Stomach smooth muscle (tissue), 2 donors: ENCODE measurements around the gene DSTN.

Experiments
- H3K27ac ChIP-seq: one replicate; pipeline ENCODE4 v1.7.0; 2013; ENCODE audit warnings: mild to moderate bottlenecking, low read length, inconsistent platforms
- H3K27me3 ChIP-seq, 2 donors: one replicate each; pipeline ENCODE4 v1.7.0; 2013; ENCODE audit warnings: low read length in 2 of 2; ENCODE audit not compliant: insufficient read depth in 2 of 2, control insufficient read depth in 1 of 2
- H3K36me3 ChIP-seq, 2 donors: one replicate each; pipeline ENCODE4 v1.7.0; 2013; ENCODE audit warnings: low read length in 2 of 2; ENCODE audit not compliant: control insufficient read depth in 2 of 2, insufficient read depth in 2 of 2
- H3K4me1 ChIP-seq: one replicate; pipeline ENCODE4 v1.7.0; 2013; ENCODE audit warnings: low read length; ENCODE audit not compliant: control insufficient read depth, insufficient read depth
- H3K4me3 ChIP-seq, 2 donors: one replicate each; pipeline ENCODE4 v1.7.0; 2013; ENCODE audit warnings: low read length in 2 of 2
- H3K9ac ChIP-seq, 2 donors: one replicate each; pipeline ENCODE4 v1.7.0; 2013; ENCODE audit warnings: low read length in 2 of 2, mild to moderate bottlenecking in 1 of 2
- H3K9me3 ChIP-seq, 2 donors: one replicate each; pipeline ENCODE4 v1.7.0; 2013; ENCODE audit warnings: low read length in 2 of 2; ENCODE audit not compliant: control insufficient read depth in 2 of 2
- donor health status: healthy.
- donor health status: Pancreatic carcinoma.

The DSTN gene

GRCh38 chr20:17579369-17580039 is 9.6 kb downstream of the DSTN start:
- peak overlapping the region; percentile 44 to 50 for H3K4me3 ChIP-seq
- peak overlapping the region; percentile 37 for H3K27ac ChIP-seq
- peaks cover 26% of the 10 kb centered on the region for H3K4me1 ChIP-seq
- no peaks in the 10 kb centered on the region for H3K36me3 ChIP-seq
- H3K27me3 ChIP-seq = no peaks in the 10 kb centered on the region
- H3K9ac ChIP-seq = no peak overlapping the region
- no peaks in the 10 kb centered on the region for H3K9me3 ChIP-seq

- Histone ChIP-seq H3K4me1 (peaks cover 26% of the 10 kb centered on the region), H3K9me3 (no peaks in the 10 kb centered on the region), H3K27me3 (no peaks in the 10 kb centered on the region), H3K27ac (peak overlapping the region; percentile 60), H3K9ac (no peak overlapping the region), H3K36me3 (no peaks in the 10 kb centered on the region), H3K4me3 (peak overlapping the region; percentile 6 to 57)
Measured at GRCh38 chr20:17580895-17581294, 11.0 kb downstream of the DSTN start.

- Histone ChIP-seq H3K36me3 (no peaks in the 10 kb centered on the region), H3K9ac (no peak overlapping the region), H3K27me3 (no peaks in the 10 kb centered on the region), H3K27ac (no peak overlapping the region), H3K4me1 (peaks cover 33% of the 10 kb centered on the region), H3K9me3 (no peaks in the 10 kb centered on the region), H3K4me3 (no peak overlapping the region)
Measured at GRCh38 chr20:17583126-17583525, 13.3 kb downstream of the DSTN start.

DNA sequence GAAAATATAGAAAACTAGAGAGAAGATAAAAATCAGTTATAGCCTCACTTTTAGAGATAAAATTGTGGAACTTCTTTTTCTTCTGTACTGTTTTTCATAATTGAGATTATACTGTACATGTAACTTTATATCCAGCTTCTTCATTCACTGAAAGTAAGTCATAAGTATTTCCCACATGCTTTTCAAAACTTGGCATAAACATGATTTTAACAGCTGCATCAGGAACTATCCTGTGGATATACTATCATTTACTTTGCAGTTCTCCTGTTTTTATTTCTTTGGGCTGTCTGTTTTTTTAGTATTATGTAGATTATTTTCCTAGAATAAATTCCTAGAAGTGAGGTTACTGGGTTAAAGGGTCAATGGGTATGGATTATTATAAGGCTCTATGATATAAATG is 14.8 kb downstream of the DSTN start:
- Histone ChIP-seq H3K27me3 (no peaks in the 10 kb centered on the region), H3K9me3 (no peaks in the 10 kb centered on the region), H3K36me3 (peaks cover 0 to 2% of the 10 kb centered on the region in 2 donors), H3K9ac (no peak overlapping the region), H3K4me1 (peaks cover 27% of the 10 kb centered on the region), H3K4me3 (peak overlapping the region in 1 of 2 donors; percentile 17), H3K27ac (no peak overlapping the region)

- Histone ChIP-seq H3K27ac (no peak overlapping the region), H3K9me3 (no peaks in the 10 kb centered on the region), H3K4me3 (peak overlapping the region; percentile 24 to 35), H3K27me3 (no peaks in the 10 kb centered on the region), H3K9ac (no peak overlapping the region), H3K36me3 (peaks cover 0 to 2% of the 10 kb centered on the region in 2 donors), H3K4me1 (peaks cover 18% of the 10 kb centered on the region)
Measured at GRCh38 chr20:17586250-17586649, 16.4 kb downstream of the DSTN start.

GRCh38 chr20:17587148-17587547 is 17.3 kb downstream of the DSTN start:
- no peaks in the 10 kb centered on the region for H3K9me3 ChIP-seq
- peak overlapping the region in 1 of 2 donors; percentile 23 for H3K9ac ChIP-seq
- H3K4me1 ChIP-seq = peaks cover 20% of the 10 kb centered on the region
- no peak overlapping the region for H3K27ac ChIP-seq
- no peaks in the 10 kb centered on the region for H3K27me3 ChIP-seq
- peaks cover 0 to 2% of the 10 kb centered on the region in 2 donors for H3K36me3 ChIP-seq
- no peak overlapping the region for H3K4me3 ChIP-seq

- peaks cover 24% of the 10 kb centered on the region for H3K4me1 ChIP-seq
- H3K9ac ChIP-seq = peak overlapping the region in 1 of 2 donors; percentile 35
- H3K27ac ChIP-seq = peak overlapping the region; percentile 41
- H3K36me3 ChIP-seq = peaks cover 0 to 5% of the 10 kb centered on the region in 2 donors
- H3K27me3 ChIP-seq = no peaks in the 10 kb centered on the region
- H3K4me3 ChIP-seq = peak overlapping the region; percentile 13 to 55
- H3K9me3 ChIP-seq = no peaks in the 10 kb centered on the region
Measured at GRCh38 chr20:17587824-17588223, 17.9 kb downstream of the DSTN start.

DNA sequence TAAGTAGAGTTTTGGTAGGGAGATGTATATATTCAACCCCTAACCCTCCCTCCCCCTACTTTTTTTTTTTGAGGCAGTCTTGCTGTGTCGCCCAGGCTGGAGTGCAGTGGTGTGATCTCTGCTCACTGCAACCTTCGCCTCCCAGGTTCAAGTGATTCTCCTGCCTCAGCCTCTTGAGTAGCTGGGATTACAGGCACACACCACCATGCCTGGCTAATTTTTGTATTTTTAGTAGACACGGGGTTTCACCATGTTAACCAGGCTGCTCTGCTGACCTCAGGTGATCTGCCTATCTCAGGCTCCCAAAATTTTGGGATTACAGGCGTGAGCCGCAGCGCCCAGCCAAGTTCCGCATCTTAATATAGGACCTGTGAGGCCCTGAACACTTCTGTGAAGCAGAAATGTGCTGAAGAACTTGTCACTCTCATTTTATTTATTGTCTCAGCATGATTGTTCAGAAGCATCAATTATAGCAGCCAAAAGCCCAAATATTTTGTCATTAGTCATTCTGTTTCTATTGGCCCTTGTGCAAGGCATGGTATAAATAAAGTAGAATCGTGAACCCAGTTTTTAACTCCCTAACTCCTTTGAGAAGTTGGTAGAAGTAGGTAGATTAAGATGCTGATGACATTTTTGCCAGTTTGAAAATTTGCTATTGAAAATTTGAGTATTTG is 19.4 kb downstream of the DSTN start:
- H3K9me3 ChIP-seq = no peaks in the 10 kb centered on the region
- peak overlapping the region; percentile 59 to 60 for H3K4me3 ChIP-seq
- peak overlapping the region; percentile 41 for H3K27ac ChIP-seq
- H3K27me3 ChIP-seq = no peaks in the 10 kb centered on the region
- H3K4me1 ChIP-seq = peaks cover 38% of the 10 kb centered on the region
- peaks cover 0 to 5% of the 10 kb centered on the region in 2 donors for H3K36me3 ChIP-seq
- H3K9ac ChIP-seq = peak overlapping the region; percentile 43 to 49

- no peaks in the 10 kb centered on the region for H3K9me3 ChIP-seq
- no peak overlapping the region for H3K9ac ChIP-seq
- H3K27me3 ChIP-seq = no peaks in the 10 kb centered on the region
- H3K4me1 ChIP-seq = peaks cover 46% of the 10 kb centered on the region
- peaks cover 0 to 5% of the 10 kb centered on the region in 2 donors for H3K36me3 ChIP-seq
- peak overlapping the region in 1 of 2 donors; percentile 59 for H3K4me3 ChIP-seq
- H3K27ac ChIP-seq = peak overlapping the region; percentile 62
Measured at GRCh38 chr20:17590245-17590644, 20.4 kb downstream of the DSTN start.

- H3K9ac ChIP-seq = no peak overlapping the region
- peak overlapping the region in 1 of 2 donors; percentile 40 for H3K4me3 ChIP-seq
- peak overlapping the region; percentile 56 for H3K27ac ChIP-seq
- H3K9me3 ChIP-seq = no peaks in the 10 kb centered on the region
- H3K27me3 ChIP-seq = no peaks in the 10 kb centered on the region
- peaks cover 0 to 7% of the 10 kb centered on the region in 2 donors for H3K36me3 ChIP-seq
- H3K4me1 ChIP-seq = peaks cover 51% of the 10 kb centered on the region
Measured at GRCh38 chr20:17593902-17594301, 24.0 kb downstream of the DSTN start.

GRCh38 chr20:17594443-17594842 is 24.6 kb downstream of the DSTN start:
- Histone ChIP-seq H3K27ac (peak overlapping the region; percentile 56), H3K4me1 (peaks cover 56% of the 10 kb centered on the region), H3K9ac (no peak overlapping the region), H3K4me3 (peak overlapping the region; percentile 24 to 40), H3K27me3 (no peaks in the 10 kb centered on the region), H3K36me3 (peaks cover 5 to 13% of the 10 kb centered on the region in 2 donors), H3K9me3 (no peaks in the 10 kb centered on the region)
